ENCODE measurements around the gene ADCY10.
"Not testable (repeated sequence)": the region's sequence is repeated elsewhere in the genome, so short reads cannot be mapped to it uniquely, and the experiment has no call there.

The ADCY10 gene

DNA sequence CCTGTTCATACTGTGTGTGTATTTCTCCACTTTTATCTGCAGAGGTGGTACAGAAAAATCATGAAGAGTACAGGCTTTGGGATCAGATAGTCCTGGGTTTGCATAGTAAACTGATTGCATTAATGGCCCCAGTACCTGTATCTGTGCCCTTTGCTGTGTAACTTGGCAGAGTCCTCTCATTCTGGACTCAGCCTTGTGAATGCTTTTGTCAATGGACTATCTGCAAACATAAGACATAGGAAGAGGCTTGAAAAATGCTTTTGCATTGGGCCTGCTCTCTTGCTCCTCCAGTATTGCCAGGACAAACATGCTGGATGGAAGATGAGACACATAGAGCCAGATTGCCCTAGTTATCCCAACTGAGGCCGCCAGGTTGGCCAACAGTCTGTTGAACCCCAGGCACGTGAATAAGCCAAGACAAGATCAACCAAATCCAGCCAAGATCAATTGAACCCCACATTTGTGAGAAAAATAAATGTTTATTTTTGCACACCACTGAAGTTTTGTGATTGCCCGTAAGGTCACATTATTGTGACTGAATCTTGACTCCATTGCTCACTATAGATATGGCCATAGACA, 37.2 kb downstream of the ADCY10 start:
- TF ChIP-seq, protein P1, sequence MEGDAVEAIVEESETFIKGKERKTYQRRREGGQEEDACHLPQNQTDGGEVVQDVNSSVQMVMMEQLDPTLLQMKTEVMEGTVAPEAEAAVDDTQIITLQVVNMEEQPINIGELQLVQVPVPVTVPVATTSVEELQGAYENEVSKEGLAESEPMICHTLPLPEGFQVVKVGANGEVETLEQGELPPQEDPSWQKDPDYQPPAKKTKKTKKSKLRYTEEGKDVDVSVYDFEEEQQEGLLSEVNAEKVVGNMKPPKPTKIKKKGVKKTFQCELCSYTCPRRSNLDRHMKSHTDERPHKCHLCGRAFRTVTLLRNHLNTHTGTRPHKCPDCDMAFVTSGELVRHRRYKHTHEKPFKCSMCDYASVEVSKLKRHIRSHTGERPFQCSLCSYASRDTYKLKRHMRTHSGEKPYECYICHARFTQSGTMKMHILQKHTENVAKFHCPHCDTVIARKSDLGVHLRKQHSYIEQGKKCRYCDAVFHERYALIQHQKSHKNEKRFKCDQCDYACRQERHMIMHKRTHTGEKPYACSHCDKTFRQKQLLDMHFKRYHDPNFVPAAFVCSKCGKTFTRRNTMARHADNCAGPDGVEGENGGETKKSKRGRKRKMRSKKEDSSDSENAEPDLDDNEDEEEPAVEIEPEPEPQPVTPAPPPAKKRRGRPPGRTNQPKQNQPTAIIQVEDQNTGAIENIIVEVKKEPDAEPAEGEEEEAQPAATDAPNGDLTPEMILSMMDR (conservative IDR thresholded peaks at IDR 0.05; ENCODE audit: low read depth, low read length): no peak
- H3K4me3 ChIP-seq (IDR thresholded peaks at IDR 0.05; ENCODE audit: insufficient read depth, low read depth, low read length): no peak overlapping the region

DNA sequence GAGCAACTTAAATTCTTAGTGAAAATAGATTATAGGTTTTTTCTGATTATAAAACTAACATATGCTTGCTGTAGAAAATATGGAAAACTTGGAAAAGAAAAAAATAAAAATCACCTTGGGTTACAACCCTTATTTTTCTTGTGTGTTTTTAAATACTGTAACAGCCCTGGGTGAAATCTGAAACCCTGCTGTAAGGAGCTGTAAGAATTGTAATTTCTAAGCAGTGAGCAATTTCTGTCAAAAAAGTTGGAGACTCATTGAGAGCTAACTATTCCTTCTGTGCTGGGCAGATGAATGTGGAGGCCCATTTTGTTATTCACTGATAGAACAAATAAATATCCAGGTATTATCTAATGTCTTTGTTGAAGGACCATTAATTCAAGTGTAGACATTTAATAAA, 42.6 kb downstream of the ADCY10 start:
- Histone ChIP-seq H3K4me2 (no peak overlapping the region), H3K79me2 (ENCODE audit: insufficient read depth, low read depth) (no peaks in the 10 kb centered on the region), H3K4me3 (IDR thresholded peaks at IDR 0.05; ENCODE audit: insufficient read depth, low read depth, low read length) (no peak overlapping the region), H3K27me3 (ENCODE audit: insufficient read depth, low read depth) (no peaks in the 10 kb centered on the region), H3K4me1 (ENCODE audit: low read depth, poor library complexity, severe bottlenecking) (no peaks in the 10 kb centered on the region), H3K36me3 (ENCODE audit: insufficient read depth) (no peaks in the 10 kb centered on the region), H3K27ac (no peak overlapping the region), H3K9ac (no peak overlapping the region), H2AFZ (ENCODE audit: low read depth) (no peak overlapping the region), H4K20me1 (ENCODE audit: insufficient read depth) (no peaks in the 10 kb centered on the region)
- TF ChIP-seq, protein P1 (conservative IDR thresholded peaks at IDR 0.05; ENCODE audit: low read depth, low read length): no peak

More for the DNA sequence above, 37.2 kb downstream of the ADCY10 start:
- H3K27me3 ChIP-seq (ENCODE audit: insufficient read depth, low read depth): no peaks in the 10 kb centered on the region
- H2AFZ ChIP-seq (ENCODE audit: low read depth): no peak overlapping the region
- H3K4me2 ChIP-seq: no peak overlapping the region
- no peaks in the 10 kb centered on the region for H4K20me1 ChIP-seq (ENCODE audit: insufficient read depth)
- no peaks in the 10 kb centered on the region for H3K79me2 ChIP-seq (ENCODE audit: insufficient read depth, low read depth)
- no peaks in the 10 kb centered on the region for H3K4me1 ChIP-seq (ENCODE audit: low read depth, poor library complexity, severe bottlenecking)
- no peaks in the 10 kb centered on the region for H3K36me3 ChIP-seq (ENCODE audit: insufficient read depth)
- H3K9ac ChIP-seq: no peak overlapping the region
- no peak overlapping the region for H3K27ac ChIP-seq

DNA sequence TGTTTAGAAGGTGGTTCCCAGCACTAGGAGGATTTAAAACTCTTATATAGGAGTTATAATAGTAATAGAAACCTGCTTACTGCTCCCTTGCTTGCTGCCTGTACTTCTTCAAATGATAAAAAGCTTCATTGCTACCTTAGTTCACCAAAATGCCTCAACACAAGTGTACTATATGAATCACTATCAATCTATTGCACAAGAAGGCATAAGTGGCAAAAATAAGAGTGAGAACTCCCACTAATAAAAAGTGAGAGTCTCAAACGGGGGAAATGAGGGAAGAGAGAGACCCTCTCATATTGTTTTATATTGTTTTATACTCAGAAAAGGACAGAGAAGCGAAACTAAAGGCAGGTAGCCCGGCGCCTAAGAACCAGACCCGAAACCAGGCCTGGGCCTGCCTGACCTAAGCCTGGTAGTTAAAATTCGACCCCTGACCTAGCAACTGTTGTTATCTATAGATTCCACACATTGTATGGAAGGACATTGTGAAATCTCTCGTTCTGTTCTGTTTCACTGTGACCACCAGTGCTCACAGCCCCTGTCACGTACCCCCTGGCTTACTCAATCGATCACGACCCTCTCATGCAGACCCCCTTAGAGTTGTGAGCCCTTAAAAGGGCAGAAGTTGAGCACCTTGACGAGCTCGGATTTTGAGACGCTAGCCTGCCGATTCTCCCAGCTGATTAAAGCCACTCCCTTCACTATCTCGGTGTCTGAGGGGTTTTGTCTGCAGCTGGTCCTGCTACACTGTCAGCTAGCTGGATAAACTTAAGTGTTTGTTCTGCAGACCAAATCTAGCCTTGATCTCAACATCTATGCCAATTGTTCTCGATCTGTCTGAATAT, 44.6 kb downstream of the ADCY10 start:
- not testable (repeated sequence) for H3K27ac ChIP-seq; H3K36me3 ChIP-seq (ENCODE audit: insufficient read depth); H3K4me3 ChIP-seq (IDR thresholded peaks at IDR 0.05; ENCODE audit: insufficient read depth, low read depth, low read length); H3K4me1 ChIP-seq (ENCODE audit: low read depth, poor library complexity, severe bottlenecking); H3K4me2 ChIP-seq; H3K79me2 ChIP-seq (ENCODE audit: insufficient read depth, low read depth); H3K27me3 ChIP-seq (ENCODE audit: insufficient read depth, low read depth); H3K9ac ChIP-seq; H4K20me1 ChIP-seq (ENCODE audit: insufficient read depth); H2AFZ ChIP-seq (ENCODE audit: low read depth)

DNA sequence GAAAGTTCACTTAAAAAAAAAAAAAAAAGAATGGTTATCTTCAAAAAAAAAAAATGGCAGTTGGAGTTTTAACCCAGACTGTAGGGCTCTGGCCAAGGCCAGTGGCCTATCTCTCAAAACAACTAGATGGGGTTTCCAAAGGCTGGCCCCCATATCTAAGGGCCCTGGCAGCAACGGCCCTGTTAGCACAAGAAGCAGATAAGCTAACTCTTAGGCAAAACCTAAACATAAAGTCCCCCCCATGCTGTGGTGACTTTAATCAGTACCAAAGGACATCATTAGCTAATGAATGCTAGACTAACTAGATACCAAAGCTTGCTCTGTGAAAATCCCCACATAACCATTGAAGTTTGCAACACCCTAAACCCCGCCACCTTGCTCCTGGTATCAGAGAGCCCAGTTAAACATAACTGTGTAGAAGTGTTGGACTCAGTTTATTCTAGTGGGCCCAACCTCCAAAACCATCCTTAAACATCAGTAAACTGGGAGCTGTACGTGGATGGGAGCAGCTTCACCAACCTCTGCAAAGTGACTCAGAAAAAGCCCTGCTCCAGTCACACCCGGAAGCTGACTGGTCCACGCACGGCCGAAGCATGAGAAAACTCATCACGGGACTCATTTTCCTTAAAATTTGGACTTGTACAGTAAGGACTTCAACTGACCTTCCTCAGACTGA, 47.1 kb downstream of the ADCY10 start:
- H2AFZ ChIP-seq (ENCODE audit: low read depth); H3K4me2 ChIP-seq; H3K27ac ChIP-seq; H3K27me3 ChIP-seq (ENCODE audit: insufficient read depth, low read depth); H3K36me3 ChIP-seq (ENCODE audit: insufficient read depth); H3K9ac ChIP-seq; H3K79me2 ChIP-seq (ENCODE audit: insufficient read depth, low read depth); H3K4me3 ChIP-seq (IDR thresholded peaks at IDR 0.05; ENCODE audit: insufficient read depth, low read depth, low read length); H4K20me1 ChIP-seq (ENCODE audit: insufficient read depth); H3K4me1 ChIP-seq (ENCODE audit: low read depth, poor library complexity, severe bottlenecking): not testable (repeated sequence)

DNA sequence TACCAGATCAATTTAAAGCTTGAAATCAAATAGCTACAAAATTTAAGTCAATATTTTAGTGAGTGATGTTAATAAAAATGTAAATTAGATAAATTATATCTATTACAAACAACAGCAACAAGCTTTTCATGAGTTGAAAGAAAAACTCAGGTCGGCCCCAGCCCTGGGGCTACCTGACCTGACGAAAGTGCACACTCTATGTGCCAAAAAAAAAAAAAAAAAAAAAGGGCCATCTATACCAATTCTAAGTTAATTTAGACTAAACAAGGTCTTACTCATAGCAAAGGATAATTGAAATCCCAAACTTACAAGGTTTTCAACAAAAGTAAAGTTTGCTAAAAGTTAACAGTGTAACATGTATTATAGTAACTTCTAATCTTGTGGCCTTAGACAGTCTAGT, 47.6 kb downstream of the ADCY10 start:
- H3K27me3 ChIP-seq (ENCODE audit: insufficient read depth, low read depth); H3K27ac ChIP-seq; H4K20me1 ChIP-seq (ENCODE audit: insufficient read depth); H3K36me3 ChIP-seq (ENCODE audit: insufficient read depth); H3K79me2 ChIP-seq (ENCODE audit: insufficient read depth, low read depth); H3K9ac ChIP-seq; H3K4me1 ChIP-seq (ENCODE audit: low read depth, poor library complexity, severe bottlenecking); H3K4me2 ChIP-seq; H3K4me3 ChIP-seq (IDR thresholded peaks at IDR 0.05; ENCODE audit: insufficient read depth, low read depth, low read length); H2AFZ ChIP-seq (ENCODE audit: low read depth): not testable (repeated sequence)

DNA sequence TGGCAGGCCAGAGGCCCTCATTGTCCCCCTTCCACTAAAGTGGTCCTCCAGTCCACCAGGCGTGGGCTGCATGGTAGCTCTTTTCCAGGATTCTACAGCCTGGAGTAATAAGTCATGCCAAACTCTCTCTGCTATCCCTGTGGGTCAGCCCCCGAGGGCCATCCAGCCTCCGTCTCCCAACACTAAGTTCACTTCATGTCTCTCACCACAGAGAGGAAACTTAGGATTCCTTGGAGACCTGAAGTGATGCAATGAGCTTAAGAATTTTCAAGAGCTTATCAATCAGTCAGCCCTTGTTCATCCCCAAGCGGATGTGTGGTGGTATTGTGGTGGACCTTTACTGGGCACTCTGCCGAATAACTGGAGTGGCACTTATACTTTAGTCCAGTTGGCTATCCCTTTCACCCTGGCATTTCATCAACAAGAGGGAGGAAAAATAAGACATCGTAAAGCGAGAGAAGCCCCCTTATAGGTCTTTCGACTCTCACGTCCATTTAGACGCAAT, 48.1 kb downstream of the ADCY10 start:
- not testable (repeated sequence) for H3K27me3 ChIP-seq (ENCODE audit: insufficient read depth, low read depth); H3K4me2 ChIP-seq; H3K79me2 ChIP-seq (ENCODE audit: insufficient read depth, low read depth); H3K9ac ChIP-seq; H3K4me3 ChIP-seq (IDR thresholded peaks at IDR 0.05; ENCODE audit: insufficient read depth, low read depth, low read length); H4K20me1 ChIP-seq (ENCODE audit: insufficient read depth); H3K4me1 ChIP-seq (ENCODE audit: low read depth, poor library complexity, severe bottlenecking); H3K27ac ChIP-seq; H2AFZ ChIP-seq (ENCODE audit: low read depth); H3K36me3 ChIP-seq (ENCODE audit: insufficient read depth)

DNA sequence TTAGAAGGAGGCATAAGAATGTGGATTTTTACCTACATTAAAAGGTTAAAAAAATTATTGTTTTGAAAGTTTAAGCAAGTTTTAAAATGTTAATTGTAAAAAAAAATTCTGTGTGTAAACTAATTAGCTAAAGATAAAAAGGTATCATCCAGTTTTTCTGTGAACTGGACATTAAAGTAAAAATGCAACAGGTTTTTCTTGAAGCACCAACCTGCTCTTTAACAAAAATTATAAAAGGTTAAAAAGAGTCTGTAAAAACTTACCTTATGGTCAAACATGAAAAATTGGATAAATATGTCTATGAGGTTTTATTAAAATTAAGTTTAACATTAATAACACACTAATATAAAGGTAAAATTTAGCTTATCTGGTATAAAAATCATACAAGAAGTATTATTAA, 48.7 kb downstream of the ADCY10 start:
- not testable (repeated sequence) for H3K4me2 ChIP-seq; H3K4me1 ChIP-seq (ENCODE audit: low read depth, poor library complexity, severe bottlenecking); H3K27me3 ChIP-seq (ENCODE audit: insufficient read depth, low read depth); H3K36me3 ChIP-seq (ENCODE audit: insufficient read depth); H3K79me2 ChIP-seq (ENCODE audit: insufficient read depth, low read depth); H3K27ac ChIP-seq; H2AFZ ChIP-seq (ENCODE audit: low read depth); H3K9ac ChIP-seq; H4K20me1 ChIP-seq (ENCODE audit: insufficient read depth); H3K4me3 ChIP-seq (IDR thresholded peaks at IDR 0.05; ENCODE audit: insufficient read depth, low read depth, low read length)
